ENCODE results near the gene TK2.

TK2 gene

GRCh38 chr16:66561381-66562080 is 11.6 kb upstream of the TK2 start:
- H3K27ac ChIP-seq (ENCODE audit: low read depth, low read length) = no peak overlapping the region
- no peaks in the 10 kb centered on the region for H3K27me3 ChIP-seq (ENCODE audit: control insufficient read depth in 1 of 2, insufficient read depth in 2 of 2, low read length in 2 of 2)
- no peaks in the 10 kb centered on the region for H3K4me1 ChIP-seq (ENCODE audit: control insufficient read depth in 1 of 2, insufficient read depth in 2 of 2, low read length in 2 of 2)
- H3K9ac ChIP-seq (ENCODE audit: low read depth in 1 of 2, low read length in 2 of 2) = no peak overlapping the region
- no peaks in the 10 kb centered on the region for H3K9me3 ChIP-seq (ENCODE audit: control insufficient read depth in 1 of 2, low read length in 2 of 2)
- H3K36me3 ChIP-seq (ENCODE audit: control insufficient read depth in 1 of 2, insufficient read depth in 2 of 2, low read length in 2 of 2) = peaks cover 12 to 40% of the 10 kb centered on the region in 2 donors
- H3K4me3 ChIP-seq (ENCODE audit: low read depth in 1 of 2, low read length in 2 of 2) = no peak overlapping the region

GRCh38 chr16:66560107-66560506 is 10.2 kb upstream of the TK2 start:
- Histone ChIP-seq H3K36me3 (ENCODE audit: control insufficient read depth in 1 of 2, insufficient read depth in 2 of 2, low read length in 2 of 2) (peaks cover 12 to 30% of the 10 kb centered on the region in 2 donors), H3K27ac (ENCODE audit: low read depth, low read length) (no peak overlapping the region), H3K4me3 (ENCODE audit: low read depth in 1 of 2, low read length in 2 of 2) (no peak overlapping the region), H3K27me3 (ENCODE audit: control insufficient read depth in 1 of 2, insufficient read depth in 2 of 2, low read length in 2 of 2) (no peaks in the 10 kb centered on the region), H3K9ac (ENCODE audit: low read depth in 1 of 2, low read length in 2 of 2) (no peak overlapping the region), H3K4me1 (ENCODE audit: control insufficient read depth in 1 of 2, insufficient read depth in 2 of 2, low read length in 2 of 2) (no peaks in the 10 kb centered on the region), H3K9me3 (ENCODE audit: control insufficient read depth in 1 of 2, low read length in 2 of 2) (no peaks in the 10 kb centered on the region)

- Histone ChIP-seq H3K4me3 (ENCODE audit: low read depth in 1 of 2, low read length in 2 of 2) (peak overlapping the region; percentile 80 to 87), H3K9me3 (ENCODE audit: control insufficient read depth in 1 of 2, low read length in 2 of 2) (no peaks in the 10 kb centered on the region), H3K27ac (ENCODE audit: low read depth, low read length) (no peak overlapping the region), H3K36me3 (ENCODE audit: control insufficient read depth in 1 of 2, insufficient read depth in 2 of 2, low read length in 2 of 2) (peaks cover 12 to 13% of the 10 kb centered on the region in 2 donors), H3K27me3 (ENCODE audit: control insufficient read depth in 1 of 2, insufficient read depth in 2 of 2, low read length in 2 of 2) (no peaks in the 10 kb centered on the region), H3K9ac (ENCODE audit: low read depth in 1 of 2, low read length in 2 of 2) (no peak overlapping the region), H3K4me1 (ENCODE audit: control insufficient read depth in 1 of 2, insufficient read depth in 2 of 2, low read length in 2 of 2) (peaks cover 25 to 29% of the 10 kb centered on the region in 2 donors)
These were observed 4.6 kb upstream of the TK2 start for GRCh38 chr16:66554495-66554894.

- Histone ChIP-seq H3K9me3 (ENCODE audit: control insufficient read depth in 1 of 2, low read length in 2 of 2) (no peaks in the 10 kb centered on the region), H3K27me3 (ENCODE audit: control insufficient read depth in 1 of 2, insufficient read depth in 2 of 2, low read length in 2 of 2) (no peaks in the 10 kb centered on the region), H3K4me3 (ENCODE audit: low read depth in 1 of 2, low read length in 2 of 2) (peak overlapping the region; percentile 80 to 87), H3K4me1 (ENCODE audit: control insufficient read depth in 1 of 2, insufficient read depth in 2 of 2, low read length in 2 of 2) (peaks cover 25 to 34% of the 10 kb centered on the region in 2 donors), H3K27ac (ENCODE audit: low read depth, low read length) (no peak overlapping the region), H3K36me3 (ENCODE audit: control insufficient read depth in 1 of 2, insufficient read depth in 2 of 2, low read length in 2 of 2) (peaks cover 8 to 12% of the 10 kb centered on the region in 2 donors), H3K9ac (ENCODE audit: low read depth in 1 of 2, low read length in 2 of 2) (peak overlapping the region; percentile 73 to 76)
These were observed 4.1 kb upstream of the TK2 start for GRCh38 chr16:66554021-66554420.

GRCh38 chr16:66553223-66553622 is 3.3 kb upstream of the TK2 start:
- H3K9ac ChIP-seq (ENCODE audit: low read depth in 1 of 2, low read length in 2 of 2) = peak overlapping the region; percentile 73 to 76
- H3K27ac ChIP-seq (ENCODE audit: low read depth, low read length) = no peak overlapping the region
- peaks cover under 1 to 5% of the 10 kb centered on the region in 2 donors for H3K36me3 ChIP-seq (ENCODE audit: control insufficient read depth in 1 of 2, insufficient read depth in 2 of 2, low read length in 2 of 2)
- peak overlapping the region; percentile 80 to 87 for H3K4me3 ChIP-seq (ENCODE audit: low read depth in 1 of 2, low read length in 2 of 2)
- no peaks in the 10 kb centered on the region for H3K9me3 ChIP-seq (ENCODE audit: control insufficient read depth in 1 of 2, low read length in 2 of 2)
- H3K4me1 ChIP-seq (ENCODE audit: control insufficient read depth in 1 of 2, insufficient read depth in 2 of 2, low read length in 2 of 2) = peaks cover 28 to 41% of the 10 kb centered on the region in 2 donors
- no peaks in the 10 kb centered on the region for H3K27me3 ChIP-seq (ENCODE audit: control insufficient read depth in 1 of 2, insufficient read depth in 2 of 2, low read length in 2 of 2)

GRCh38 chr16:66552286-66553177 is 2.6 kb upstream of the TK2 start, which contains the start of gene CKLF:
CKLF (plus strand) TSS chr16:66552576; CDS start chr16:66552716, 140 bp downstream.
- Histone ChIP-seq H3K27me3 (ENCODE audit: control insufficient read depth in 1 of 2, insufficient read depth in 2 of 2, low read length in 2 of 2) (no peaks in the 10 kb centered on the region), H3K27ac (ENCODE audit: low read depth, low read length) (peak within 1 kb of the TSS; percentile 90), H3K36me3 (ENCODE audit: control insufficient read depth in 1 of 2, insufficient read depth in 2 of 2, low read length in 2 of 2) (peaks cover 0 to 3% of the 10 kb centered on the region in 2 donors), H3K9me3 (ENCODE audit: control insufficient read depth in 1 of 2, low read length in 2 of 2) (no peaks in the 10 kb centered on the region), H3K9ac (ENCODE audit: low read depth in 1 of 2, low read length in 2 of 2) (peak within 1 kb of the TSS; percentile 73 to 76), H3K4me3 (ENCODE audit: low read depth in 1 of 2, low read length in 2 of 2) (peak within 1 kb of the TSS; percentile 80 to 87), H3K4me1 (ENCODE audit: control insufficient read depth in 1 of 2, insufficient read depth in 2 of 2, low read length in 2 of 2) (peaks cover 31 to 44% of the 10 kb centered on the region in 2 donors)

- Histone ChIP-seq H3K36me3 (ENCODE audit: control insufficient read depth in 1 of 2, insufficient read depth in 2 of 2, low read length in 2 of 2) (no peaks in the 10 kb centered on the region), H3K27ac (ENCODE audit: low read depth, low read length) (peak overlapping the region; percentile 90), H3K9ac (ENCODE audit: low read depth in 1 of 2, low read length in 2 of 2) (peak overlapping the region; percentile 73 to 76), H3K4me1 (ENCODE audit: control insufficient read depth in 1 of 2, insufficient read depth in 2 of 2, low read length in 2 of 2) (peaks cover 31 to 44% of the 10 kb centered on the region in 2 donors), H3K4me3 (ENCODE audit: low read depth in 1 of 2, low read length in 2 of 2) (peak overlapping the region; percentile 80 to 87), H3K9me3 (ENCODE audit: control insufficient read depth in 1 of 2, low read length in 2 of 2) (no peaks in the 10 kb centered on the region), H3K27me3 (ENCODE audit: control insufficient read depth in 1 of 2, insufficient read depth in 2 of 2, low read length in 2 of 2) (no peaks in the 10 kb centered on the region)
These were observed 1.9 kb upstream of the TK2 start for GRCh38 chr16:66551788-66552285.

GRCh38 chr16:66551348-66551759 is 1.4 kb upstream of the TK2 start:
- Histone ChIP-seq H3K27me3 (ENCODE audit: control insufficient read depth in 1 of 2, insufficient read depth in 2 of 2, low read length in 2 of 2) (no peaks in the 10 kb centered on the region), H3K9ac (ENCODE audit: low read depth in 1 of 2, low read length in 2 of 2) (peak overlapping the region; percentile 38 to 76), H3K9me3 (ENCODE audit: control insufficient read depth in 1 of 2, low read length in 2 of 2) (no peaks in the 10 kb centered on the region), H3K27ac (ENCODE audit: low read depth, low read length) (peak overlapping the region; percentile 90), H3K4me3 (ENCODE audit: low read depth in 1 of 2, low read length in 2 of 2) (peak overlapping the region in 1 of 2 donors; percentile 87), H3K36me3 (ENCODE audit: control insufficient read depth in 1 of 2, insufficient read depth in 2 of 2, low read length in 2 of 2) (no peaks in the 10 kb centered on the region), H3K4me1 (ENCODE audit: control insufficient read depth in 1 of 2, insufficient read depth in 2 of 2, low read length in 2 of 2) (peaks cover 31 to 44% of the 10 kb centered on the region in 2 donors)

GRCh38 chr16:66548868-66549267 is 1.1 kb downstream of the TK2 start:
- H3K4me1 ChIP-seq (ENCODE audit: control insufficient read depth in 1 of 2, insufficient read depth in 2 of 2, low read length in 2 of 2) = peaks cover 29 to 44% of the 10 kb centered on the region in 2 donors
- peak overlapping the region; percentile 85 to 95 for H3K9ac ChIP-seq (ENCODE audit: low read depth in 1 of 2, low read length in 2 of 2)
- no peak overlapping the region for H3K27ac ChIP-seq (ENCODE audit: low read depth, low read length)
- peaks cover 0 to 4% of the 10 kb centered on the region in 2 donors for H3K36me3 ChIP-seq (ENCODE audit: control insufficient read depth in 1 of 2, insufficient read depth in 2 of 2, low read length in 2 of 2)
- H3K4me3 ChIP-seq (ENCODE audit: low read depth in 1 of 2, low read length in 2 of 2) = peak overlapping the region; percentile 69 to 79
- no peaks in the 10 kb centered on the region for H3K27me3 ChIP-seq (ENCODE audit: control insufficient read depth in 1 of 2, insufficient read depth in 2 of 2, low read length in 2 of 2)
- H3K9me3 ChIP-seq (ENCODE audit: control insufficient read depth in 1 of 2, low read length in 2 of 2) = no peaks in the 10 kb centered on the region

- H3K36me3 ChIP-seq (ENCODE audit: control insufficient read depth in 1 of 2, insufficient read depth in 2 of 2, low read length in 2 of 2) = peaks cover 0 to 4% of the 10 kb centered on the region in 2 donors
- no peaks in the 10 kb centered on the region for H3K9me3 ChIP-seq (ENCODE audit: control insufficient read depth in 1 of 2, low read length in 2 of 2)
- H3K9ac ChIP-seq (ENCODE audit: low read depth in 1 of 2, low read length in 2 of 2) = no peak overlapping the region
- no peak overlapping the region for H3K27ac ChIP-seq (ENCODE audit: low read depth, low read length)
- H3K4me1 ChIP-seq (ENCODE audit: control insufficient read depth in 1 of 2, insufficient read depth in 2 of 2, low read length in 2 of 2) = peaks cover 22 to 40% of the 10 kb centered on the region in 2 donors
- H3K27me3 ChIP-seq (ENCODE audit: control insufficient read depth in 1 of 2, insufficient read depth in 2 of 2, low read length in 2 of 2) = no peaks in the 10 kb centered on the region
- no peak overlapping the region for H3K4me3 ChIP-seq (ENCODE audit: low read depth in 1 of 2, low read length in 2 of 2)
These were observed 1.9 kb downstream of the TK2 start for GRCh38 chr16:66548068-66548467.
